ENCODE results near the gene ATF3. TPM values are rescaled to one million over a fixed set of nuclear protein-coding genes. Genes with fewer than 3 reads are reported as not detected.
A peak's percentile ranks its signal among the peaks of the same experiment; 100 is the strongest.

Gene ATF3
- total RNA-seq, 1 donor from 2014 or later: 10.6 TPM

GRCh38 chr1:212586206-212587015, 22.1 kb upstream of the ATF3 start:
- DNase-seq (ENCODE audit: low spot score): no peak

GRCh38 chr1:212587016-212587887, 21.3 kb upstream of the ATF3 start:
- DNase-seq (ENCODE audit: low spot score): no peak

DNA sequence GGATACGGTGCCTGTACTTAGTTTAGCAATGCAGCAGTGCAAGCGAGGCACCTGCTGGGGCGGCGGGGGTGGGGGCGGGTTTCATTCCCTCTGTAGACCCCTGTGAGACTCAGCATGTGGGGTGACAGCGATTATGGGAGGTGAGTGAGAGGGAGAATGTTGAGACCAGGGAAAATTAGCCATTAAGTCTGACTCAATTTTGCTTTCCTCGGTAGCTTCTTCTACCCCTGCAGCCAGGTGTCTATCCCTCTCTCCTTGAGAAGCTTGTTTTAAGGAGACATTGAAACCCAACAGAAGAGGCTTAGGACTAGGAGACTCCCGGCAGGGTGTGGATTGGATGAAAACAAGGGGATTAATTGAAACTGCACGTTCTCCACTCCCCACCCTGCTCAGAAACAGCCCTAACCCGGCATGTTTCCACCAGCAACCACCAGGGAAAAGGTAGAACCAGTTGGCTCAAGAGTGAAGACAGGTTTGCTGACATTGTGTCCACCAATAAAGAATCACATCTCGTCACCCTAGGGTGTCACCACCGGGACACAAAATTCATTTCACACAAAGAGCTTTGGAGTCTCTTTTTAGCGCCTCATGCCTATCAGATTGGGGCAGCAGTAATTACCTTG, 20.6 kb upstream of the ATF3 start:
- no peak for DNase-seq (ENCODE audit: low spot score)

GRCh38 chr1:212589446-212589845, 19.1 kb upstream of the ATF3 start:
- no peak for DNase-seq (ENCODE audit: low spot score)

DNA sequence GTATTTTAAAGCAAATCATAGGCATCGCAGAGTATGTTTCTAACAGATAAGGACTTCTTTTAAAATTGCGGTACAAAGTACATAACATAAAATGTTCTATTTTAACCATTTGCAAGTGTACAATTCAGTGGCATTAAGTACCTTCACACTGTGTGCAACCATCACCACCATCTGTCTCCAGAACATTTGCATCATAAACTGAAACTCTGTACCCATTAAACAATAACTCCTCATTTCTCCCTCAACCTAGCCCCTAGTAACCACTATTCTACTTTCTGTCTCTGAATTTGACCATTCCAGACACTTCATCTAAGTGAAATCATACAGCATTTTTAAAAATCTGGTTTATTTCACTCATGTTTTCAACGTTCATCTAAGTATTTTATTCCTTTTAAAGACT, 16.6 kb upstream of the ATF3 start:
- no peak for DNase-seq (ENCODE audit: low spot score)

GRCh38 chr1:212593821-212594251, 14.7 kb upstream of the ATF3 start:
- DNase-seq (ENCODE audit: low spot score): no peak

- no peak for DNase-seq (ENCODE audit: low spot score)
These were observed 13.9 kb upstream of the ATF3 start for GRCh38 chr1:212594640-212595039.

- no peak for DNase-seq (ENCODE audit: low spot score)
These were observed 13.3 kb upstream of the ATF3 start for GRCh38 chr1:212595229-212595628.

DNA sequence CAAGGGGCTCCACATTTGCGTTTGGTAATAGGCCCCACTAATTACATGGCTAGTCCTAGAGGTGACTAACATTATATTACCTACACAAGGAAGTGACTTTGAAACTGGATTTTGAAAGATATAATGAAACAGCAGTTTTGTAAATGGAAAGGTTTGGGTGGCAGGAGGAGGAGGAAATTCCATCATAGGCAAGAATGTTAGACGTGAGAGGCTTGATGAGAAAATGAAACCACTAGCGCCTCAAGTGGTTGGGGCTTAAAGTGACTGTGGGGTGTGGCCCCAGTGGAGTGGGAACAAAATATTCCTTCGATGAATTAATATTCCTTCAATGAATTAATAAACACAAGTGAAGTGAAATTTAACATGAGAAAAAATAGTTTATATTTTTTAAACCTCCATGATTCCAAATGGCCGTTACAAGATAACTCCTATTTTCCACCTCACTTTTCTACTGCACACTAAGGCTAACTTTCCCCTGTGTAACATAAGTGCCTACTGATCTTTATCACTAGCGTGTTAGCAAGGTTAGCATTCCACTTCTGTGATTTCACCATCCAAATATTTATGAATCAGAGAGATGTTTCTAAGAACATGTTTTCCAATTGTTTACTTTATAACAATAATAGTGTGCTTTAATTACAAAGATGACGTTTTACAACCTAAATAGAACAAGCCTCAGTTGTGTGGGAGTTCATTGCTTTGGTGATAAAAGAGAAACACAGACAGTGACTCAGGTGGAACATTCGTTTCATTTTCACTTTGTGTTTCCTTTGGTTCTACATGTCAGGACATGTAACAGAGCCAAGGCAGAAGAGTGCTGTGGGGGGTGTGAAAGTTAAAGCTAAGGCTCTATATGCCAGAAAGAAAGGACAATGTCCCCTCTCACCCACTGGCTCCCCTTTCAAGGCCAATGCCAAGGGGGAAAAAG, 12.5 kb upstream of the ATF3 start:
- DNase-seq (ENCODE audit: low spot score): no peak

DNA sequence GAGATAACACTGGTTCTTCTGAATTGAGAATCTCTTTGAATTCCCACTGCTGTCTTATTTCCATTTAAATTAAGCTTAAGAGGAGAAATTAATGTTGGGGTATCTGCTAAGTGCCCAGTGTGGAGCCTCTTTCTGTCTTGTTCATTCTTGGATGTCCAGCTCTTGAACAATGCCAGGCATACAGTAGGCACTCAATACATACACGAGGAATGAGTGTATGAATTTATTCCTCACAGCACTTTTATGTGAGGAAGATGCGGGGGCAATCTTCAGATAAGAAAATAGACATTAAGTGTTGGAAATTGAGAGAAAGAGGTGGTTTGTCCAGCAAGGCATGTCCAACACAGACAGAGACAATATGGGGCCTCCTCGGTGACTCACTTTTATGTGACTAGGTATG, 11.8 kb upstream of the ATF3 start:
- DNase-seq (ENCODE audit: low spot score): no peak

- DNase-seq (ENCODE audit: low spot score): no peak
These were observed 11.1 kb upstream of the ATF3 start for GRCh38 chr1:212597487-212597886.

DNA sequence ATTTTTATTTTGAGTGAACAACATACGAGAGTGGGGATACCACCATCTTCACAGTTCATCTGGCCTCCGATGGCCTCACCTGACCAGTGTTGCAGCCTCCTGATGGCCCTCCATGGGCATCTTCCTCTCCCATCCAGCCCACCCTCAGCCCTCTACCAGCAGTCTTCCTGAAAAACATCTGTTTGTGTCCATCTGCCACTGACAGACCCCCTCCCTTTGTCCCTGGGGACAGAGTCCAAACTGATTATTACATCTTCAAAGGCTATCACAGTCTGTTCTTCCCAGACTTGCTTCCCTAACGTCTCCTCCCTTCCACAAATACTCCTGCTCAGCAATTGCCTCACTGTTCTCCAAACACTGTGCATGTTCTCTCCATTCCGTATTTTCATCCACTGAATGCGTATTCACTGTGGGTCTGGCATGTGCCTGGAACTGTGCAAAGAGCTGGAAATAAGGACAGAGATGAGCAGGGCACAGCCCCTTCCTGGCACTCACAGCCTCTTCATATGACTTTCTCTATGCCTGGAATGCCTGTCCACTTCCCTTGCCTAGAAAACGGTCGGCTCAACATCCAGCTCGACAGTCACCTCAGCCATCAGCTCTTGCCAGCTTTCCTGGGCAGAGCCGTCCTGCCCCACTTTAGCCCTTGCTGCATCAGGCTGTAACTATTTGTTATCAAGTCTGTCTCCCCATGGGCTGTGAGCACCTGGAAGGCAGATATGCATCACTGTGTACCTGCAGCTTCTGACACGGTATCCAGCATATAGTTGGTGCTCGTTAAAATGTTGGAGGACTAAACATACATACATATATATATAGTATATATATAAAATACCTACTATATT, 8.3 kb upstream of the ATF3 start:
- no peak for DNase-seq (ENCODE audit: low spot score)

DNA sequence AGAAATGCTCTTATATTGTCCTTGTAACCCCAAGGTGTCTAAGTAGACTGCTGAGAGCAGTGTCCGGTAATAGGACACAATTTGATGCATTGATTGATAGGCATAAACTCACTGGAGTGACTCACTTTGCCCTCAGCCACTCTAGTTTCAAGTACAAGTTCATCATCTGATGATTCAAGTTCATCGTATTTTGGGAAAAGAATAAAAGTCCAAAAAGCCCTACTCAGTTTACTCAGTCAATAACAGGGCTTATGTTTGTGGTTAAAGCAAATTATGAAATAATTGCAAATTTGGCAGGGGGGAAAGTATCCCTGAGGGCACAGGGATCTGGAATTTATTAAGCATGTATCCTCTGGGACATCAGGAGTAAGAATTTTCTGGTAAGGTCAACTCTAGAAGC, 7.6 kb upstream of the ATF3 start:
- no peak for DNase-seq (ENCODE audit: low spot score)

DNA sequence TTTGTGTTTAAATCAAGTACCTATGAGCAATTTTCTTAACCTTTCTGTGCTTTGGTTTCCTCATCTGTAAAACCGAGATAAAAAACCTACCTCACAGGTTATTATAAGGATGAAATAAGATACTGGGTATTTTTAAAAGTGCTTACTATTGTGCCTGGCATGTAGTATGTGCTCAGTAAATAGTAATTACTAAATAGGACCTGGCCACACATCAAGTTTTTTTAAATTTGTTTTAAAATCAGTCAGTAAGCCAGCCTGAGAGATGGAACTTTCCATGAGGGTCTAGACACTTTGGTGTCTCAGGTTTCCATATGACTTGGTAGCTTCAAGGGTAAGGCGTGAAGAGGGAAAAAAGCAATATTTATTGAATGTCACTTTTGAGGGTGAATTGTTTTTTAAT, 7.0 kb upstream of the ATF3 start:
- DNase-seq (ENCODE audit: low spot score): no peak

DNA sequence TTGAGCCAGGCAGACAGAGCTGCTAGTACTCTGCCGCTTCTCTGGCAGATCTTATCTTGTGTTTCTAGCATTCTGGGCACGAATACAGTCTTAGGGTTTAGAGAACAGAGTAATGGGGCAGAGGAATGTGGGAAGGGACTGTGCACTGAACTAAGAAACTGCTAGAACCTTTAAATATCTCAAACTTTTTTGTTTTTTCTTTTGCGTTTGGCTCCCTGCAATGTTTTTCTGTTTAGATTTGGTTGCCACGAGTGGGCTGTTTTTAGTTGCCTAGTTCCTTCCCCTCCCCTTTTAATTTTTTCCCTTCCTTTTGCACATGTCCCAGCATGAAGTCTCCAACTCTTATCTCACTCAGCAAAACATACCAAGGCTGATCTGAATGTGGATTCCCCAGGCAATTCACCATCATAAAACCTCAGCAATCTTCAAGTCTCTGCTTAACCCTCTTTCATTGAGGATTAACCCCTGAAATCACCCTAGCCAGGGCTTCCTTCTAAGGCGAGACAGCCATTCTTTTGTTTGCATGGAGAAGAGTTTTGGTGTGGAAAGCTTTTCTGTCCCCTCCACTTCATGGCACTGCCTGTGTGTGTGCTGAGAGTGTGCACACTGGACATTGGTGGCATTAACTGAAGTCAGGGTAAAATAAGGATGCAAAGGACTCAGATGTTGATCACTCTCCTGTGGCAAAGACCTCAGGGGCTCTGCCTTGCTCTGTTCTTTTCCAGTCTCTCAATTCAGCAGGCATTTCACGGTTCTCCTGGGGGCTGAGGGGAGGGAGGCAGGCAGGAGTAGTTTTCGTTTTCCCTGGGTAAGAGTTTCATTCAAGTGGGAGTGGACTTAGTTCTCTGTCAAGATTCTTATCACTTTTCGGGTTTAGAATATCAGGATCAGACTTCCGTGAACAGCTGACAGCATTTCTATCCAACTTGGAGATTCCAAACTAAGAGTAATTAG, 2.8 kb upstream of the ATF3 start:
- no peak for DNase-seq (ENCODE audit: low spot score)

DNA sequence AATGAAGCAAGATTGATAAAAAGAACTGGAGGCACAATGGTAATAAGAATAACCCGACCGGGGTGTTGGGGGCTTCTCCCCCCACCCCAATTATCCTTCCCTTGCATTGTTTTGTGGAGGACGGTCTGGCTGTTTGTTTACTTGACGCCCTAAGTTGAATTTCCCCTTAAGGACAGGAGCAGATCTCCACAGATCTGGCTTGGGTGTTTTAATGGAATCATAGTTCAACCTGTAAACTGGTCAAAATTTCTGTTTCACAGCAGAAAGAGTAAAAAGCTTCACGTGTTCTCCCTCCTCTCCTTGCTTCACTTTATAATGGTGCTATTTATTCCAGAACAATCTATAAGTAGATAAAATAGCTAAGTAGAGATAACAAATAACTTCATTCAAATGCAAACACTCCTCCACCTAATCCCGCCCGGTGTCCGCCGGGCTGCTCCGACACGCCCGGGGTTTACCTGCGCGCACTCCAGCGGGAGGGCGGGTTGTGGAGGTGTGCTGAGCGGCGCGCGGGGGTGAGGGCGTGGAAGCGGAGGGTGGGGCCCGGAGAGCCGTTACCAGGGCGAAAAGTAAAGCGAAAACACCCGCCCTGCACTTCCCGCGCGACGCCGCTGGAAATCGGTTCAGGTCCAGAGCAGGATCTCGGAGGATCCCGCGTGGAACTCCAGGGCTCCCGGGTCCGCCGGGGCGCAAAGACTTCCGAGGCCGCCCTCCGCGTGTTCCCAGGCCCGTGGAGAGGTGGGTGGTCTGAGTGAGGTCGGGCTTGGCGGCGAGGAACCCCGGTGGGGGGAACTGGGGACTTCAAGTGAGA, 2.0 kb upstream of the ATF3 start:
- peak; percentile 74 for DNase-seq (ENCODE audit: low spot score)

DNA sequence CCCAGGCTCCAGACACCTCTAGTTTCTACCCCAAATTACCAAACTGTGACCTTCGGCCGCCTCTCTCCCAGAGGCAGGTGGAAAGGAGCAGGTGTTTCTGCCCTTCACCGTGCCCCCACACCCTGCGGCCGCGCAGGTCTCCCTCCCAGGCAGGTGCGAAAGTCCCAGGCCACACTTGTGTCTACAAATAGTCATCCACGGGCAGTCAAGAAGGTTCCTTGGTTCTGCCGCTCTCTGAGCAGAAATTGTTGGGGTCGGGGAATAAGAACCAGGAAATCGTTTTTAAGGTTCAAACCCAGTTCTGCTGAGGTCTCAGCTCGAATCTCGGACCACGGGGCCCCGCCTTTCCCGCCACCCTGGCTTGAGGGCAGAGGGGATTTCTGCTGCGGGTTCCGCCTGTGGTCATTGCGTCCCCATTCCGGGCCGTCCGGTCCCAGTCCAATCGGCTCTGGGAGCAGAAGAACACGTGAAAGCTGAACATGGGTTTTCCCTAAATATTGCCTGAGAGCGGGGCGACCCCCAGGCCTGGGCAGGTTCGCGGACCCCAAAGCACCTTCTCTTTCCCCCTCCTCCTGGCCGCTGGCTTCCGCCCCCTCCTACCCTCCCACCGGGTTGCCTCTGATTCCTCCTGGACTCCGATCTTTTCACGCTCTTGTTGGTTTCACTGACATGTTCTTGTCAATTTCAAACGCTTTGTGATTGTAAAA, 1.2 kb upstream of the ATF3 start:
- DNase-seq (ENCODE audit: low spot score): peak; percentile 56

- DNase-seq (ENCODE audit: low spot score): no peak
These were observed 609 bp upstream of the ATF3 start for GRCh38 chr1:212607913-212608391.
